Measurements from ENCODE around the gene U2AF2.

DNA sequence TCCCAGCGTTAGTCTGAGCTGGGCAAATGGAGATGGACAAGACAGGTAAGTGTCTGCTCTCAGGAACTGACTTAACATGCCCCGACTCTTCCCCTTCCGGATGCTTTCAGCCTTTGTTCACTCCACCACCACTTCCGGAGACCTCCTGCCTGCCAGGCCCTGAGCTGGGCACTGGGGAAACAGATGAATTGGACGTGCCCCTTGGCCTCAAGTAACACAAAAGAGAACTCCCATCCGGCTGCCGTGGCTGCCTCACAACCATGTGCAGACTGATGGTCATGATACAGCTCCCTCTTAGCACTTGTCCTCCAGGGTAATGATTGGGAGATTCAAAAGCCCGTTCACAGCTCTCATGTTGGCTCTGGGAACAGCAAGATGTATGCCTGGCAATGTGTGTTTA lies 37.4 kb upstream of the U2AF2 start:
- TF ChIP-seq CTCF (IDR thresholded peaks at IDR 0.05; ENCODE audit: poor library complexity) = no peak
- TF ChIP-seq EZH2 (IDR thresholded peaks at IDR 0.05; ENCODE audit: borderline replicate concordance) = no peak
- no peak for TF ChIP-seq EZH2phosphoT487 (IDR thresholded peaks at IDR 0.05; ENCODE audit: low read depth, severe bottlenecking, unreplicated experiment)

Measured in hepatocyte (in vitro differentiated cells).